Renal cortical epithelial cell (primary cell): ENCODE data around the gene NPLOC4. TPM values are rescaled to one million over a fixed set of nuclear protein-coding genes. Genes with fewer than 3 reads are reported as not detected.

ENCODE experiments used
- DNase-seq: peaks from one replicate; pipeline ENCODE4 v3.0.0-alpha.2; 2011; ENCODE audit warnings: low read depth
- total RNA-seq: library from RNA; depleted of rRNA; stranded (reverse); fragments of >200 nt; gene quantifications from 2 replicates; pipeline ENCODE4 v1.2.3, GENCODE V29; 2014

NPLOC4 gene
- 72.9 and 84.6 TPM in 2 replicates for total RNA-seq

DNA sequence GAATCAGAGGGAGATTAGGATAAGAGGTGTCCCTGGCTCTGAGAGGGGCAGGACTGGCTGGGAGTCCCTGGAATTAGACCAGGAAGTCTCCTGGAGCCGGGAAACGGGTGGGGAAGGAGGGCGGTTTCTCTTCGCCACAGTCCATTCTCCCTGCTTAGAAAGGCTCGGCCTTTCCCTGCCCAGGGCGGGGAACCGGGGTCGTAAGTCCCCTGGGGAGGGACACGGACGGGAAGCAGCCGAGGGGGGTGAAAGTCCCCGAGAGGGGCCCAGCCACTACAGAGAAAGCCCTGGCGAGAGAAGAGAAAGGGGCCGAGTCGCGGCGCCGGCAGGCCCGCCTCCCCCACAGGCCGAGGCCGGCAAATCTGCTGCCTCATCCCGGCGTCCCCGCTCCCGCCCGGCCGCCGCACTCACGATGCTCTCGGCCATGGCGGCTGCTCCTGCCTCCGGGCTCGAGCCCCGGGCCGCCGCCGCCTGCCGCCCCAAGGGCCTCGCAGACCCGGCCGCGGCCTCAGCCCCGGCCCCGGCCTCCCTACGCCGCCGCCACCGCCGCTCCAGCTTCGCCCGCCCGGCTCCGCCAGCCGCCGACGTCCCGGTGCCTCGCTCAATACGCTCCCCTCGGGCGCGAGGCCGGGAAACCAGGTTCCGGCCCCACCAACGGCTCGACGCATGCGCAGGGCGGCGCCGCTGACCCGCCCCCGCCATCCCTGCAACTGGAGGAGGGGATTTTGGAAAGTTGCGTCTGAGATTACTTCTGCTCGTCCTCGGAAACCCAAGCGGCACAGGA, at the start of gene NPLOC4, which contains the start of gene TSPAN10:
Gene NPLOC4, minus strand, starts transcription at position 608 of the 784 bp plus-strand sequence. Its CDS starts 182 bp downstream, at position 426.
Gene TSPAN10, plus strand, starts transcription at position 692 of the 784 bp plus-strand sequence. CDS start 5,217 bp downstream, outside the sequence.
- peak; percentile 34 for DNase-seq

DNA sequence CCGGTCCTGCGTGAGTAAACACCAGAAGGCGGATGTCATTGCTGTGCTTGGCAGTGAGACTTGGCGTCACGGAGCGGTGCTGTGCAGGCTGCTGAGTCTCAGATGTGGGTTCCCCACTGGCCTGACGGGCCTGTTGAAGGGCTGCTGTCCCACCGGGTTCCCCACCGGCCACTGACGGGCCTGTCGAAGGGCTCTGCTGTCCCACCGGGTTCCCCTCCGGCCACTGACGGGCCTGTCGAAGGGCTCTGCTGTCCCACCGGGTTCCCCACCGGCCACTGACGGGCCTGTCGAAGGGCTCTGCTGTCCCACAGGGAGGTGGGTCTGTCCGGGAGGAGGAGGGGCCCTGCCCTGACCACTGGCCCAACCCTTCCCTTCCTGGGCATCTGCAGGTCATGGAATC, 49.7 kb upstream of the NPLOC4 start:
- DNase-seq = no peak

DNA sequence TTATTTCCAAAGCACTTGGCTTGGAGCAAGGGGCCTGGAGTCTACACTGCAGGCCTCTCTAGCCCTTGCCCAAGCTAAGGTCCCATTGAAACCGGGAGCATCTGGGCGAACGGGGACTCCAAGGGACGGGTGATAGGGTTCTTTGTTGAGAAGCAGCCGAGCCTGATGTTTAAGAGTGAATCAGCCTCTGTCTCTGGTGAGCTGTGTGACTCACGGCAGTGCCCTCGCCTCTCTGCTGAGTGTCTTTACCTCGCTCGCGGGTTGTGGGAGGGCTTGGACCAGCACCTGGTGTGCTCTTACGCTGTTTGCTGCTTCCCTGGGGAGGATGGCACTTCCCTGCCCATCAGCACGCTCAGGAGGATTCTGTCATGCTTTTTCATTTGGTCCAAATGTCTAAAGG, 48.2 kb upstream of the NPLOC4 start:
- DNase-seq = peak; percentile 70

DNA sequence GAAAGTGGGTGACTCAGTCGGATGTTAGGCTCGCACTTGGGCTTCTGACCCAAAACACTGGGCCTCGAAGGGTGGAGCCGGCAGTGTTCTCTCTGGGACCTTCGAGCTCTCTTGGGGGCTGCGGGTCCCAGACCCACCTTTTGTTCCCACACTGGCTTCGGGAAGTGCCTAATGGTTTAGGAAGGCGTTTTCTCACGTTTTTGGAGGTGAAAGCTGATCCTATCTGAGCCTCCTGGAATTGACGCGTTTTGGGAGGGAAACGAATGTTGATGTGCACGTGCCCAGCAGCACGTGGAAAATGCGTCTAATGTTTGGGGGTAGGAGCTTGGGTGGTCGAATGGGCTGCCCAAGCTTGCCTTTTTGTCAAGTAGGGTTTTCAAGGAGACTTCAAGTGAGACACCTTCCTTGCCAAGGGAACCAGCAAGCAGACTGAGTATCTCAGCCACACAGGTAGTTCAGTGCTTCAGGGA, 47.6 kb upstream of the NPLOC4 start:
- DNase-seq = peak; percentile 71

DNA sequence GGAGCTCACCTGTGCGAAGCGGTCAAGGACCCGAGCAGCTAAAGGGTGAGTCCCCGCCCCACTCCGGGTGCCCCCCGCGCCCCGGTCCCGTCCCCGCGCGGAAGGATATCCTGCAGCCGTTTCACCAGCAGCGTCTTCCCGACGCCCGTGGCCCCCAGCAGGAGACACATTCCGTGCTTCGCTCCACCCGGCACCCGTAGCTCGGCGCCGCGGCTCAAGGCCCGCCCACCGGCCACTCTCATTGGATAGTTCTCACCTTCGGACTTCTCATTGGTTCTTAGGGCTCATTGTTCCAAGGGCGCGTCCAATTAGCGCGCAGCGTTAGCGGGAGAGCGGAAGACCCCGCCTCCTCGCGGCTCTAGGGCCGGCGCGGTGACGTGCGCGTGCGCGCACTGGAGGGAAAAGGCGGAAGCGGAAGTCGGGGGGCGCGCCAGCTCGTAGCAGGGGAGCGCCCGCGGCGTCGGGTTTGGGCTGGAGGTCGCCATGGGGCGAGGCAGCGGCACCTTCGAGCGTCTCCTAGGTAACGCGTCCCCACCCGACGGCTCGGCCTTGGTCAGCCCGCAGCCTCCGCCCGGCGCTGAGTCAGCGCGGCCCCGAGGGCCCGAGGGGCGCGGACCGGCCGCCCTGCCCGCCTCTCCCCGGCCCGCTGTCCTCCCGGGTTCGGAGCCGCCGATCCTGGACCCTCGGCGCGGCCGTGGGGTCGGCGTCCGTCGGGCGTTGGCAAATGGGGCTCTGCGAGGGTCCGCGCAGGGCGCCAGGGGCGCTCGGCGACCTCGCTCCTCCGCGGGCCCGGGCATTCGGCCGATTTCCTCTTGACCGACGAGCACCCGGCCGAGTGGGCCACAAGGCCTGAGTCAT, 46.9 kb upstream of the NPLOC4 start, which contains the start of the genes ARL16 and HGS:
Gene ARL16, minus strand, starts transcription at position 214 of the 858 bp plus-strand sequence. Its CDS starts 44 bp downstream, at position 170.
Gene HGS, plus strand, starts transcription at position 428 of the 858 bp plus-strand sequence. Its CDS starts 56 bp downstream, at position 484.
- peak; percentile 94 for DNase-seq

DNA sequence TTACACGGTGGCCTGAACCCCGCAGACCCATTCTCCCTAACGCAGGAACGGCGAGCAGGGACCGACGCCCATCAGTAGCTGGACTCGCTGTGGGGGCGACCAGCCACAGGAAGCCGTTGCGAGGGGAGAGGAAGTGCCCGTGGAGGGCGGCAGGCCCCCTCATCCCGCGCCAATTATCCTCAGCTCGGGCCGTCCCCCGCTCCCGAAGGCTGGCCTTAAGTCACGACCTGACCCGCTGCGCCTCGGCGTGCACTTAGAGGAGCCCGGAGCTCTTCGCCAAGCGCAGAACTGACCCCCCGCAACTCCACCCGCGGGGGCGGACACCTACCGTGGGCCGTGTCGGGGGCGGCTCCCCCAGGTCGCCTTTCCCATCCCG, 46.3 kb upstream of the NPLOC4 start:
- no peak for DNase-seq

DNA sequence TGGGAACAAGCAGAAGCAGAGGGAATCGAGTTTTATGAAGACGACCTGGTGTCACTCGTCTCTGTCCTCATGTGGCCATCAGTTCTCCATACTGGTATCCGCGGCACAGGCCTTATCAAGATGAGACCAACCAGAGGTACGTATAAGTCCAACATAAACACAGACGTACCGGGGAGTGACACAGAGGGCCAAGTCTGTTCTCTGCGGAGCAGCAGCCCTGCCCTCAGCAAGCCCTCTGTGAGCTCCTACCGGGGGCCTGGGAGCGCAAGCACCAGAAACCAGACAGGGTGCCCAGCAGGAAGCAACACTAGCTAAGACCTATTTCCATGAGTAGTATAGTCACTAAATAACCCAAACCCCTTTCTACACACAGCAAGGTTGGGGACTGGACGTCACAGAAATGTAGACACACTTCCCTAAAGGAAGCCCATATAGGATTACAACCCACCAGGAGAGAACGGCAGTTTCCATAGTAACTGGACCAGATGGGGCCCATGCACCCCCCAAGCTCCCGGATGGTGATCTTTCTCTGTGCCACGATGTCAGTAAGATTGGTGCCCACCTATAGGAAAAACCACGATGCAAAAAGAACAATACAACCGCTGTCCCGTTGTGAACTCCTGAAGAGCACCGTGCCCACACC, 45.8 kb upstream of the NPLOC4 start:
- DNase-seq = no peak

DNA sequence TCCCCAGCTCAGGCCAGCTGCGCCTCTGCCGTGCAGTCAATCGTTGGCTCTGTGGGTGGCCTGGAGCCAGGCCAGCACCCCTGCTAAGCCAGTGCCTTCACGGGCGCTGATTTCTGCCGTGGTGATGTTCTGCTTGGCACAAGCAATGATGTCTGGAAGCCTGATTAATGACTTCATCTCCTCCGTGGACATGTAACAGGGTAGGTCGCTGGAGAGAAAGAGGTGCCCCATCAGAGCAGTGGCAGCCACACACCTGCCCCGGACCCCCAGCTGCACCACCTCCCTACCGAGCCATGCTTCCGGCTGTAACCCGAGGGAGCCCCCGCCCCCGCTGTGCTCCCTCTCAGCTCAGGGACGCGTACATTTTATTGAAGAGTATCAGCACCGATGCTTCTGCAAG, 44.8 kb upstream of the NPLOC4 start:
- peak; percentile 79 for DNase-seq

DNA sequence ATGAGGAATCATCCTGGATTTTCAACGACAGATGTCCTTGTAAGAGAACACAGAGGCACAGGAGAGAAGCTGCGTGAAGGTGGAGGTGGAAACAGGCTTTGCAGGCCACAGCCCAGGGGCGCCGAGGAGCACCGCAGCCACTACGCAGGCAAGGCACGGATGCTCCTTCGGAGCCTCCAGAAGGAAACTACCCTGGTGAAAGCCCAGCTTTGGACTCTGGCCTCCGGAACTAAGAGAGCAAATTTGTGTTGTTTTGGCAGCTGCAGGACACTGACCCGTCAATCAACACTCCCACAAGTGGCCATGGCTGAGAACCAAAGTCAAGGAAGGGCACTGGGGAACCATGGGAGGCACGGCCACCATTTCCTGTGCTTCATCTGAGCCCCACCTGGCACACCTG, 43.2 kb upstream of the NPLOC4 start:
- no peak for DNase-seq

DNA sequence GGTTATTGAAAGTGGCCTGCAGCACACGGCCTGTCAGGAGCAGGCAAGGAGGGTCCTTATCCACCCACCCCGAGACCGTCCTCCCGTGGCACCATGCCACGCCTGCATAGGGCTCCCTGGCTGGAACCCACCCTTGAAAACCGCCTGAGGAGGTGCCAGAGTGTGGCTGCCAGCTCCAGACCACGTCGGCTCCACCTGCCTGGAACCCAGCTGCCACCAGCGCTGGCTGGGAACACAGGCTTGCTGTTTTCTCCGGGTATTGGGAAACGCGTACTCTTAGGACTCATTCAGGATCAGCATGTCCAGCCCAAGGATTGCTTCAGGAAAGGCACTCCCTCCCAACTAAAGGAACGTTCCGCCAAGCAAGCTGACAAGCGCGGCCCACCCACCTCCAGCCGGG, 40.0 kb upstream of the NPLOC4 start:
- DNase-seq = no peak

DNA sequence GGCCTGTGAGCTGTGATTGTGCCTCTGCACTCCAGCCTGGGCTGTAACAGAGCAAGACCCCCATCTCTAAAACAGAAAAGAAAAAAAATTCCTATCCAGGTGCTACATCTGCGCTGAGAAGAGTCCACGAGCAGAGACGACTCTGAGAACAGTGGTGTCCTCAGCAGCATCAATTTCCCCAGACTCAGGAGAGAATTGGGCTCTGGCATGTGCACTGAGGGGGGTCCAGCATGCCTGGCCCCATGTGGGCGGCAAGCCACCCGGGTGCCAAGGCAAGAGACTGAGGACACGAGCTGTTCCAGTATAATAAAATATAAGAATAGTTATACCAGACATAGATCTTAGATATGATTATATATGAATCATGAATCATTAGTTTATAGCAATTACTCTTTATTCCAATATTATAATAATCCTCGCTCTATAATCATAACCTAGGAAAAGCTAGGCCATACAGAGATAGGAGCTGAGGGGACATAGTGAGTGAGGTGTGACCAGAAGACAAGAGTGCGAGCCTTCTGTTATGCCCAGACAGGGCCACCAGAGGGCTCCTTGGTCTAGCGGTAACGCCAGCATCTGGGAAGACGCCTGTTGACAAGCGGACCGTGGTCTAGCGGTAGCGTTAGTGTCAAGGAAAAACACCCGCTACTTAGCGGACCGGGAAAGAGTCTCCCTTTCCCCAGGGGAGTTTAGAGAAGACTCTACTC, 38.8 kb upstream of the NPLOC4 start:
- DNase-seq = peak; percentile 42

DNA sequence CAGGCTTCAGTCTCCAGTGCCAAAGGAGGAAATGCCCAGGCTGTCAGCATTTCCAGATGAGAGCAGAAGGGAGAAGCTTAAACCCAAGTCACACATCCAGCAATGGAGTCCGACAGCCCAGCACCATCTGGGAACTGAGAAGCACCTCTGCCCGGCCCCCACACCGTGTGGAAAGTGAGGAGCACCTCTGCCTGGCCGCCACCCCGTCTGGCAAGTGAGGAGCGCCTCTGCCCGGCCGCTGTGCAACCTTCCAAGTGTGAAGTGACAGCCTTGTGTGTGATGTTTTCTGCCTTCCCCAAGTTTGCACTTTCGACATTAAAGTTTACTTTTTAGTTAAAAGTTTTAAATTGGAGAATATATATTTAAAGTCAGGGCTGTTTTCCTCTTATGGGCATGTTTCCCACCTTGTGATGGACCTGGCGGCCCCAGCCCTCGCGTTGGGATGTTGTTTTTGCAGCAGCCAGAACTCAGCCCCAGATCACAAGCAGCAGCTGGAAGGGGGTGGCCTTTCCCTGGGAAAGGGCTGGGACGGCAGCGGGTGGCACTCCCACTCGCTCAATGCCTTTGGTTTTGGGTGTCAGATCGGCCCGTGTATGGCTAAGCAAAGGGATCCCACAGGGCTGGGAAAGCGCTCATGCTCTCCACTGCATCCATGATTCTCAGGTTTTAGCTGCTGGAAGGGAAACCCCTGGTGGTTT, 36.8 kb upstream of the NPLOC4 start:
- DNase-seq = no peak

DNA sequence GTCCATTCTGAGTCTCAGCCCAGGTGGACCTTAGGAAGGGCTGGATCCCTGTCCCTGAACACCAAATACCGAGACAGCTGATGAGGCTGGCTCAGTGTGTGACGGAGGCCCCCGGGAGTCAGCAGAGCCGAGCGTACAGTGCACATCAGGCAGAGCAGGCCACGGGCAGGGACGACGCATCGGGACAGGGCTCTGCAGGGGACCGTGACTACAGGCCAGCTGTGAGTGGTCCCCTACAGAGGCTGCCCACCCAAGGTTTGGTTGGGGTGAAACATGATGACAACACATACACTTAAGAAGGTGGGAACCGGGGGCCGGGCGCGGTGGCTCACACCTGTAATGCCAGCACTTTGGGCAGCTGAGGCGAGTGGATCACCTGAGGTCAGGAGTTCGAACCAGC, 36.0 kb upstream of the NPLOC4 start:
- DNase-seq = no peak

DNA sequence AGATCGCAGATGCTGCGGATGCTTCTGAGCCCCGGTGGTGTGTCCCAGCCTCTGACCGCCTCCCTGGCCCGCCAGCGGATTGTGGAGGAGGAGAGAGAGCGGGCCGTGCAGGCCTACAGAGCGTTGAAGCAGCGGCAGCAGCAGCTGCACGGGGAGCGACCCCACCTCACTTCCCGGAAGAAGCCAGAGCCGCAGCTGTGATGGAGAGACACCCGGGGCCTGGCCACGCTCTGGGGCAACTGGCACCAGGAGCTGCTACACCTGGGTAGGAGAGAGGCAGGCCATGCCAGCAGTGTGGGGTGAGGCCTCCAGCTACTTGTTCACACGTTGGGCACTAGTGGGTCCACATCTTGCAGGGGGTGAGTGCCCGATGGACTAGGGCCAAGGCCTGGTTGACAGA, 35.6 kb upstream of the NPLOC4 start:
- no peak for DNase-seq

DNA sequence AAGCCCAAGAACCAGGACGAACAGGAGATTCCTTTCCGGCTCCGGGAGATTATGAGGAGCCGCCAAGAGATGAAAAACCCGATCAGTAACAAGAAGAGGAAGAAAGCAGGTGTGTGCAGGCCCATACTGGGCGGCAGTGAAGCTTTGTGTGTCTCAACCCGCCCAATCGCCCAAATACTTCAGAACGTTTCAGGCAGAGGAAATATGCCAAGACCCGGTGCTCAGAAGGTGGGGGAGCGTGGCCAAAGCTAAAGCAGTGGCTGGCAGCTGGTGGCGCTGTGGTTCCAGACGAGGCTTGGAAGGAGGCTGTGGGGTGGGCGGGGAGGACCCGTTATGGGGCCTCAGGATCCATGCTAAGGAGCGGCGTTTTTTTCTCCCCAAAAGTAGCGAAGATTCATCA, 30.8 kb upstream of the NPLOC4 start:
- DNase-seq = no peak

DNA sequence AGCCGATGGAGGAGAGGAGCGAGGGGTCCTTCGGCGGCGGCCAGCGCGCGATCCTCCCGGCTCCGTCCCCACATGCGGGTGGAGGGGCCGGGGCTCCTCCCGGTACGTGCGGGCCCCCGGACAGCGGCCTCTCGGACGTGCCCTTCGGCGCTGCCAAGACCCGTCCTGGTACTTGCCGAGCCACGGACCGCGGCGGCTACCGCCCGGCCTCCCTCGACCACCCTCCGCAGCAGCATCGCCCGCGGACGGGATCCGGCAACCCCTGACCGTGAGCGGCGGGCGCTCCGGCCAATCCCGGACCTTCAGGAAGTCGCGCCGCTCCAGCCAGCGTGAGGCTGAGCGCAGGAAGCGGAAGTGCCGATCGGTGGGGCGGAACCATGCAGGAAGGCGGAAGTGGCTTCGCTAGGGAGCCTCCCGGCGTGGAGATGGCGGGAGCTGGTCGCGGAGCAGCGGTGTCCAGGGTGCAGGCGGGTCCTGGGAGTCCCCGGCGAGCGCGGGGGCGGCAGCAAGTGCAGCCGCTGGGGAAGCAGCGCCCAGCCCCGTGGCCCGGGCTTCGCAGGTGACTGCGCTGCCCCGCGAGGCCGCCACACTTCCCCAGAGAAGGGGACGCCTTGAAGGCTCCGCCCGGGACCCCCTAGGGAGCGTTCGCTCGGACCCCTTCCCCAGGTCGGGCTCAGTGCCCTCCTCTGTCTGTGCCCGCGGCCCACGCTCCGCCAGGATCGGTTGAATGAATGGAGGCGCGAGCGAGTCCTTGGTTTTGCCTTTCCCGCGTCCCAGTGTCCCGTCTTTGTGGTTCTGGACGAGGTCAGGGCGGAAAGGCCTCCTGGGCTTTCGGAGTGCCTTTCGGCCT, 29.7 kb upstream of the NPLOC4 start, which contains the start of the genes CCDC137 and OXLD1:
Gene CCDC137, plus strand, starts transcription at position 396 of the 850 bp plus-strand sequence. Its CDS starts 30 bp downstream, at position 426.
Gene OXLD1, minus strand, starts transcription at position 264 of the 850 bp plus-strand sequence. Its CDS starts 28 bp downstream, at position 236.
- DNase-seq = peak; percentile 90

DNA sequence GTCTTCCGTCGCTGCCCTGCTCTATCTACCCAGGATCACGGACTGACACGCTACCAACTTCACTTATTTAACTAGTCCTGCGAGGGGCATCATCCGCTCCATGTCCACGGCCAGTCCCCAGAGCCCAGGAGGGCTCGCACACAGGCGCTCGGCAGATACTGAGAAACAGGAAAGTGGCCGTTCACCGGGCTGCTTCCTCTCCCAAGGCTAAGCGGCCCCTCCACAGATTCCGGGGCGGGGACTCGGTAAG, 29.1 kb upstream of the NPLOC4 start:
- DNase-seq = no peak

DNA sequence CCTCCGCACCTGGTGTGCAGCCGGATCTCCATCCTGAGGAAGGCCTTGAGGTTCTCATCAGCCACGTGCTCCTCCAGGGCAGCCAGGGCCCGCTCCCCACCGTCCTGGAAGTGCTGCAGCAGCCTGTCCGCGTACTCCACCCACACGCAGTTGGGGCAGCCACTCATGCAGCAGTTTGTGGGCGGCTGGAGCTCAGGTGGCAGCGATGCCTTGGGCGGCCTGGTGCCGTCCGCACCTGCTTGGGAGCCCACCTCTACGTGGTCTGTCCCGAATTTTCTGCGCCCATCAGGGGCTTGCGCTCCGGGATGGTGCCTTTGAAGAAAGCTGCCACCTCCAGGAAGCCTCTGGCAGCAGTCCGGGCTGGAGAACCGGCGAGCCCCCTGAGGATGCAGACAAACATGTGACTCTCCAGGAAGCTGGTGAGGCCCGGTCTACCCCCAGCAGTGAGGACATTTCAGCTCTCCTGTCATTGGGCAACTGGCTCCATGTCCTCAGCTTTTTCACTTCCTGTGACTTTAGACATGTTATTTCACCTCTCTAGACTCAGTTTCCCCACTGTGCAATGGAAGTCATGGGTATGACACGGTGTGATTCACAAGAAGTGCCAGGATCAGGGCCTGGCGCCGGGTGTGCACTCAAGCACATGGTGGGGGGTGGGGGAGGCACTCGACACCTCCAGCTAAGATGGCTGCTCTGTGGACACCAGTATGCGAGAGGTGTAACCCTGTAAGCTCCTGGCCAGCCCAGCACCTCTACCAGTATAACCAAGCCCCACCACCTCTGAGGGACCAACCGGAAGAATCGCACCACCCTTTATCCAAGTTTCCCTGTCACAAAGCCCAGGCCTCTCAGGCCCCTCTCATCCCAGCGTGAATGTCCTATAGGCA, 28.5 kb upstream of the NPLOC4 start:
- DNase-seq = no peak

DNA sequence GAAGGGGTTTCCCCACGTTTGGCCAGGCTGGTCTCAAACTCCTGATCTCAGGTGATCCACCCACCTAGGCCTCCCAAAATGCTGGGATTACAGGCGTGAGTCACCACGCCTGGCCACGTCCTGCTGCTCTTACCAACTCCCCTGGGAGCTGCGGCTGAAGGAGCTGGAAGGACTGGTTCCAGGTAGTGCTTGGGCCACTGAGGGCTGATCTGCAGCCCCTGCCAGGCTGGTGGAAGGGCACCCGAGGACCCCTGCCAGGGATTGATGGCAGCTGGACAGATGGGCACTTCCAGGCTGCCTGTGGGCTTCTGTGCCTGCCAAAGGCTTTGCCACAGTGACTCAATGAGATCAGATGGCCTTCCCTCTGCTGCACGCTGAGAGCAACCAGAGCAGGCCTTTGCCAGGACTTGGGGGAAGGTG, 27.1 kb upstream of the NPLOC4 start:
- DNase-seq = no peak
